Gastrocnemius medialis (tissue), 4 donors: ENCODE results near the gene UCP3. TPM values are rescaled to one million over a fixed set of nuclear protein-coding genes. Genes with fewer than 3 reads are reported as not detected.
A peak's percentile ranks its signal among the peaks of the same experiment; 100 is the strongest.

ENCODE experiments used
- ATAC-seq, 2 donors: fragments of 150-250 bp; one replicate each; pipeline ENCODE4 v1.9.1; 2016
- DNase-seq, 2 donors: peaks; one replicate each; pipeline ENCODE4 v3.0.0-alpha.2; 2019
- H3K27ac ChIP-seq, 4 donors: fragments of 200-600 bp; sonication (generic); 1 replicate in 1 of 4; 2 replicates in 3 of 4; pipeline ENCODE4 v1.5.1; 2016 to 2018; ENCODE audit warnings: mild to moderate bottlenecking in 2 of 4, moderate library complexity in 1 of 4
- H3K27me3 ChIP-seq, 3 donors: fragments of 200-600 bp; sonication (generic) in 2 of 3; 1 replicate in 1 of 3; 2 replicates in 2 of 3; pipeline versions ENCODE4 v1.5.1 to v1.6.0; 2016 to 2019; ENCODE audit warnings: mild to moderate bottlenecking in 1 of 3, moderate library complexity in 1 of 3
- H3K36me3 ChIP-seq, 2 donors: fragments of 200-600 bp; sonication (generic) in 1 of 2; one replicate each; pipeline ENCODE4 v1.5.1; 2017 to 2018
- H3K4me1 ChIP-seq, 2 donors: fragments of 200-600 bp; sonication (generic) in 1 of 2; one replicate each; pipeline ENCODE4 v1.5.1; 2016 to 2017; ENCODE audit warnings: mild to moderate bottlenecking in 2 of 2
- H3K4me3 ChIP-seq, 4 donors: fragments of 200-600 bp; sonication (generic) in 3 of 4; 1 replicate in 1 of 4; 2 replicates in 3 of 4; pipeline ENCODE4 v1.5.1; 2016 to 2019; ENCODE audit warnings: mild to moderate bottlenecking in 2 of 4
- H3K9me3 ChIP-seq, 3 donors: fragments of 200-600 bp; sonication (generic) in 2 of 3; 1 replicate in 1 of 3; 2 replicates in 2 of 3; pipeline ENCODE4 v1.5.1; 2016 to 2019
- CTCF ChIP-seq, 5 experiments: fragments of 450-650 bp in 3 of 5; fragments of 200-600 bp in 2 of 5; sonication (generic) in 2 of 5; IDR thresholded peaks in 4 of 5; conservative IDR thresholded peaks in 1 of 5; 1 replicate in 4 of 5; 2 replicates in 1 of 5; pipeline ENCODE4 v1.5.1; 2016 to 2019; ENCODE audit warnings: antibody characterized with exemption in 5 of 5, mild to moderate bottlenecking in 3 of 5, moderate library complexity in 3 of 5
- POLR2A ChIP-seq, 2 donors: fragments of 450-650 bp; IDR thresholded peaks; one replicate each; pipeline ENCODE4 v1.6.1; 2017; ENCODE audit warnings: antibody characterized with exemption in 2 of 2, mild to moderate bottlenecking in 2 of 2, moderate library complexity in 2 of 2
- in situ Hi-C, 4 donors: fragments of 200-750 bp; cut with MboI; loops; one replicate each; pipeline versions ENCODE4 v1.15.0 to v1.8.0; 2017; ENCODE audit warnings: low sequenced_read_pairs in 4 of 4
- intact Hi-C: fragments of 100-400 bp; cut with DNase I; formaldehyde crosslinking; loops from one replicate; pipeline ENCODE4 v1.15.1; 2023; ENCODE audit warnings: low total_unique reads
- total RNA-seq, 4 donors: library from RNA; depleted of rRNA; stranded (reverse); fragments of >200 nt; gene quantifications; one replicate each; pipeline versions ENCODE4 v1.1.0 to v1.2.3, GENCODE V29; 2016

The UCP3 gene
- total RNA-seq, 4 donors from 2014 or later = 489 to 938 (median 679) TPM

- Histone ChIP-seq H3K36me3 (no peaks in the 10 kb centered on the region), H3K27me3 (no peaks in the 10 kb centered on the region), H3K9me3 (no peaks in the 10 kb centered on the region), H3K4me1 (no peaks in the 10 kb centered on the region), H3K27ac (no peak overlapping the region), H3K4me3 (no peak overlapping the region)
- DNase-seq (no peak), ATAC-seq (no peak)
- in situ Hi-C loops (no loop called here), intact Hi-C loops (loop anchor here (10.0 kb wide), 1 partner anchor 523 kb away; no protein-coding TSS in a partner anchor)
- TF ChIP-seq POLR2A (IDR thresholded peaks at IDR 0.05) (no peak), CTCF (IDR thresholded peaks at IDR 0.05 in 4 of 5, conservative IDR thresholded peaks at IDR 0.05 in 1 of 5) (no peak)
Measured at GRCh38 chr11:73951797-73952196, 57.1 kb downstream of the UCP3 start.

- no peaks in the 10 kb centered on the region for H3K36me3 ChIP-seq
- TF ChIP-seq CTCF (IDR thresholded peaks at IDR 0.05 in 4 of 5, conservative IDR thresholded peaks at IDR 0.05 in 1 of 5) (no peak), POLR2A (IDR thresholded peaks at IDR 0.05) (no peak)
- H3K4me1 ChIP-seq = no peaks in the 10 kb centered on the region
- DNase-seq = no peak
- H3K27ac ChIP-seq = no peak within 1 kb of the TSS
- intact Hi-C loops (loop anchor here (10.0 kb wide), 1 partner anchor 524 kb away; no protein-coding TSS in a partner anchor), in situ Hi-C loops (no loop called here)
- peak in 1 of 2 donors; percentile 55 for ATAC-seq
- no peaks in the 10 kb centered on the region for H3K9me3 ChIP-seq
- H3K4me3 ChIP-seq = no peak within 1 kb of the TSS
- H3K27me3 ChIP-seq = no peaks in the 10 kb centered on the region
Measured at GRCh38 chr11:73950869-73951710, 57.8 kb downstream of the UCP3 start, which contains the start of gene DNAJB13. Gene DNAJB13 (plus strand): TSS chr11:73951026. CDS start chr11:73951070, 44 bp downstream.

Other genes starting within 250 kb of the UCP3 start
- 100 to 1,000 TPM in 3 of 4 donors, 10 to 100 TPM in 1; 95.5 to 124 (median 110) TPM for gene RAB6A, start 248.0 kb downstream of the UCP3 start, total RNA-seq
- 10 to 100 TPM in 3 of 4 donors, 1 to 10 TPM in 1; 9.0 to 29.1 (median 13.4) TPM for gene MRPL48, start 221.2 kb downstream of the UCP3 start, total RNA-seq
- gene COA4, start 132.2 kb downstream of the UCP3 start, total RNA-seq = 100 to 1,000 TPM in 1 of 4 donors, 10 to 100 TPM in 3; 52.3 to 102 (median 86.2) TPM
- gene PAAF1, start 132.1 kb downstream of the UCP3 start, total RNA-seq = 10 to 100 TPM in 1 of 4 donors, 1 to 10 TPM in 3; 2.2 to 11.8 (median 4.4) TPM
- not detected for gene DNAJB13, start 58.1 kb downstream of the UCP3 start, total RNA-seq
- gene UCP2, start 26.2 kb downstream of the UCP3 start, total RNA-seq = 100 to 1,000 TPM in 1 of 4 donors, 10 to 100 TPM in 3; 16.8 to 284 (median 56.7) TPM
- 10 to 100 TPM; 13.8 to 33.2 (median 16.4) TPM for gene C2CD3, start 161.9 kb upstream of the UCP3 start, total RNA-seq
- gene PPME1, start 162.2 kb upstream of the UCP3 start, total RNA-seq = 10 to 100 TPM; 31.5 to 51.7 (median 43.2) TPM